ENCODE results near the gene MAP3K4.

MAP3K4 gene

GRCh38 chr6:161142957-161143296 lies 151.4 kb downstream of the MAP3K4 start:
- no CpG with 5 or more reads among the region's 5 CpGs for WGBS (ENCODE audit: insufficient coverage, insufficient read length)
- Histone ChIP-seq H3K27me3 (ENCODE audit: control insufficient read depth, insufficient read depth, low read length) (no peaks in the 10 kb centered on the region), H3K4me3 (ENCODE audit: low read length) (no peak overlapping the region), H3K4me1 (ENCODE audit: control insufficient read depth, insufficient read depth, low read length) (no peaks in the 10 kb centered on the region), H3K9me3 (ENCODE audit: control insufficient read depth, insufficient read depth, low read length) (no peaks in the 10 kb centered on the region), H3K27ac (ENCODE audit: low read length) (no peak overlapping the region), H3K36me3 (ENCODE audit: control insufficient read depth, insufficient read depth, low read length) (peaks cover 5% of the 10 kb centered on the region)
- no peak for DNase-seq (ENCODE audit: low read depth, low spot score)

- H3K4me3 ChIP-seq (ENCODE audit: low read length) = no peak overlapping the region
- DNase-seq (ENCODE audit: low read depth, low spot score) = no peak
- peaks cover 5% of the 10 kb centered on the region for H3K36me3 ChIP-seq (ENCODE audit: control insufficient read depth, insufficient read depth, low read length)
- H3K27me3 ChIP-seq (ENCODE audit: control insufficient read depth, insufficient read depth, low read length) = no peaks in the 10 kb centered on the region
- no peaks in the 10 kb centered on the region for H3K4me1 ChIP-seq (ENCODE audit: control insufficient read depth, insufficient read depth, low read length)
- H3K27ac ChIP-seq (ENCODE audit: low read length) = no peak overlapping the region
- WGBS (ENCODE audit: insufficient coverage, insufficient read length) = no CpG with 5 or more reads among the region's 11 CpGs
- no peaks in the 10 kb centered on the region for H3K9me3 ChIP-seq (ENCODE audit: control insufficient read depth, insufficient read depth, low read length)
These were observed 152.3 kb downstream of the MAP3K4 start for GRCh38 chr6:161143663-161144430.

GRCh38 chr6:161150136-161150535 lies 158.6 kb downstream of the MAP3K4 start:
- H3K36me3 ChIP-seq (ENCODE audit: control insufficient read depth, insufficient read depth, low read length) = peaks cover 4% of the 10 kb centered on the region
- DNase-seq (ENCODE audit: low read depth, low spot score) = no peak
- WGBS (ENCODE audit: insufficient coverage, insufficient read length) = no CpG with 5 or more reads among the region's 5 CpGs
- H3K4me3 ChIP-seq (ENCODE audit: low read length) = no peak overlapping the region
- no peaks in the 10 kb centered on the region for H3K4me1 ChIP-seq (ENCODE audit: control insufficient read depth, insufficient read depth, low read length)
- H3K27me3 ChIP-seq (ENCODE audit: control insufficient read depth, insufficient read depth, low read length) = no peaks in the 10 kb centered on the region
- H3K27ac ChIP-seq (ENCODE audit: low read length) = no peak overlapping the region
- H3K9me3 ChIP-seq (ENCODE audit: control insufficient read depth, insufficient read depth, low read length) = no peaks in the 10 kb centered on the region

- Histone ChIP-seq H3K4me1 (ENCODE audit: control insufficient read depth, insufficient read depth, low read length) (no peaks in the 10 kb centered on the region), H3K4me3 (ENCODE audit: low read length) (no peak overlapping the region), H3K27ac (ENCODE audit: low read length) (no peak overlapping the region), H3K27me3 (ENCODE audit: control insufficient read depth, insufficient read depth, low read length) (no peaks in the 10 kb centered on the region), H3K9me3 (ENCODE audit: control insufficient read depth, insufficient read depth, low read length) (no peaks in the 10 kb centered on the region), H3K36me3 (ENCODE audit: control insufficient read depth, insufficient read depth, low read length) (peaks cover 4% of the 10 kb centered on the region)
- no CpG with 5 or more reads among the region's 8 CpGs for WGBS (ENCODE audit: insufficient coverage, insufficient read length)
- DNase-seq (ENCODE audit: low read depth, low spot score) = no peak
These were observed 159.0 kb downstream of the MAP3K4 start for GRCh38 chr6:161150566-161150965.

GRCh38 chr6:161151059-161151645 lies 159.6 kb downstream of the MAP3K4 start:
- no CpG with 5 or more reads among the region's 18 CpGs for WGBS (ENCODE audit: insufficient coverage, insufficient read length)
- no peaks in the 10 kb centered on the region for H3K27me3 ChIP-seq (ENCODE audit: control insufficient read depth, insufficient read depth, low read length)
- H3K9me3 ChIP-seq (ENCODE audit: control insufficient read depth, insufficient read depth, low read length) = no peaks in the 10 kb centered on the region
- no peak overlapping the region for H3K4me3 ChIP-seq (ENCODE audit: low read length)
- H3K4me1 ChIP-seq (ENCODE audit: control insufficient read depth, insufficient read depth, low read length) = no peaks in the 10 kb centered on the region
- DNase-seq (ENCODE audit: low read depth, low spot score) = no peak
- no peak overlapping the region for H3K27ac ChIP-seq (ENCODE audit: low read length)
- H3K36me3 ChIP-seq (ENCODE audit: control insufficient read depth, insufficient read depth, low read length) = peaks cover 4% of the 10 kb centered on the region

GRCh38 chr6:161151660-161152526 lies 160.3 kb downstream of the MAP3K4 start:
- WGBS (ENCODE audit: insufficient coverage, insufficient read length) = no CpG with 5 or more reads among the region's 19 CpGs
- H3K4me3 ChIP-seq (ENCODE audit: low read length) = no peak overlapping the region
- DNase-seq (ENCODE audit: low read depth, low spot score) = no peak
- no peaks in the 10 kb centered on the region for H3K9me3 ChIP-seq (ENCODE audit: control insufficient read depth, insufficient read depth, low read length)
- H3K36me3 ChIP-seq (ENCODE audit: control insufficient read depth, insufficient read depth, low read length) = peaks cover 4% of the 10 kb centered on the region
- H3K27ac ChIP-seq (ENCODE audit: low read length) = no peak overlapping the region
- H3K27me3 ChIP-seq (ENCODE audit: control insufficient read depth, insufficient read depth, low read length) = no peaks in the 10 kb centered on the region
- H3K4me1 ChIP-seq (ENCODE audit: control insufficient read depth, insufficient read depth, low read length) = no peaks in the 10 kb centered on the region

- H3K36me3 ChIP-seq (ENCODE audit: control insufficient read depth, insufficient read depth, low read length) = peaks cover 4% of the 10 kb centered on the region
- H3K4me1 ChIP-seq (ENCODE audit: control insufficient read depth, insufficient read depth, low read length) = no peaks in the 10 kb centered on the region
- H3K27me3 ChIP-seq (ENCODE audit: control insufficient read depth, insufficient read depth, low read length) = no peaks in the 10 kb centered on the region
- no peak for DNase-seq (ENCODE audit: low read depth, low spot score)
- WGBS (ENCODE audit: insufficient coverage, insufficient read length) = no CpG with 5 or more reads among the region's 9 CpGs
- H3K27ac ChIP-seq (ENCODE audit: low read length) = no peak overlapping the region
- H3K4me3 ChIP-seq (ENCODE audit: low read length) = no peak overlapping the region
- H3K9me3 ChIP-seq (ENCODE audit: control insufficient read depth, insufficient read depth, low read length) = no peaks in the 10 kb centered on the region
These were observed 160.9 kb downstream of the MAP3K4 start for GRCh38 chr6:161152527-161152862.

- Histone ChIP-seq H3K27me3 (ENCODE audit: control insufficient read depth, insufficient read depth, low read length) (no peaks in the 10 kb centered on the region), H3K36me3 (ENCODE audit: control insufficient read depth, insufficient read depth, low read length) (peaks cover 4% of the 10 kb centered on the region), H3K4me1 (ENCODE audit: control insufficient read depth, insufficient read depth, low read length) (no peaks in the 10 kb centered on the region), H3K9me3 (ENCODE audit: control insufficient read depth, insufficient read depth, low read length) (no peaks in the 10 kb centered on the region), H3K27ac (ENCODE audit: low read length) (no peak overlapping the region), H3K4me3 (ENCODE audit: low read length) (no peak overlapping the region)
- no CpG with 5 or more reads among the region's 18 CpGs for WGBS (ENCODE audit: insufficient coverage, insufficient read length)
- DNase-seq (ENCODE audit: low read depth, low spot score) = no peak
These were observed 161.5 kb downstream of the MAP3K4 start for GRCh38 chr6:161152907-161153662.

- Histone ChIP-seq H3K4me3 (ENCODE audit: low read length) (no peak overlapping the region), H3K27me3 (ENCODE audit: control insufficient read depth, insufficient read depth, low read length) (no peaks in the 10 kb centered on the region), H3K9me3 (ENCODE audit: control insufficient read depth, insufficient read depth, low read length) (no peaks in the 10 kb centered on the region), H3K4me1 (ENCODE audit: control insufficient read depth, insufficient read depth, low read length) (no peaks in the 10 kb centered on the region), H3K27ac (ENCODE audit: low read length) (no peak overlapping the region), H3K36me3 (ENCODE audit: control insufficient read depth, insufficient read depth, low read length) (peaks cover 4% of the 10 kb centered on the region)
- no CpG with 5 or more reads among the region's 10 CpGs for WGBS (ENCODE audit: insufficient coverage, insufficient read length)
- no peak for DNase-seq (ENCODE audit: low read depth, low spot score)
These were observed 162.2 kb downstream of the MAP3K4 start for GRCh38 chr6:161153725-161154124.

- Histone ChIP-seq H3K27ac (ENCODE audit: low read length) (no peak overlapping the region), H3K36me3 (ENCODE audit: control insufficient read depth, insufficient read depth, low read length) (peaks cover 4% of the 10 kb centered on the region), H3K4me1 (ENCODE audit: control insufficient read depth, insufficient read depth, low read length) (no peaks in the 10 kb centered on the region), H3K9me3 (ENCODE audit: control insufficient read depth, insufficient read depth, low read length) (no peaks in the 10 kb centered on the region), H3K4me3 (ENCODE audit: low read length) (no peak overlapping the region), H3K27me3 (ENCODE audit: control insufficient read depth, insufficient read depth, low read length) (no peaks in the 10 kb centered on the region)
- DNase-seq (ENCODE audit: low read depth, low spot score) = no peak
- no CpG with 5 or more reads among the region's 13 CpGs for WGBS (ENCODE audit: insufficient coverage, insufficient read length)
These were observed 163.3 kb downstream of the MAP3K4 start for GRCh38 chr6:161154796-161155335.
